Hematopoietic multipotent progenitor cell treated with erythropoietin and hydrocortisone succinate and interleukin-3 and kit ligand, for 15 days (in vitro differentiated cells): ENCODE results near the gene HARBI1.

Source experiments
- DNase-seq: peaks from one replicate; pipeline ENCODE4 v3.0.0-alpha.2; 2015; ENCODE audit warnings: low spot score

HARBI1 gene

GRCh38 chr11:46617134-46617971, at the start of gene HARBI1, which contains the start of gene ATG13:
Gene HARBI1 (minus strand): TSS chr11:46617227. CDS start chr11:46616237, 990 bp downstream.
Gene ATG13 (plus strand): TSS chr11:46617553. CDS start chr11:46644292, 26,739 bp downstream.
- DNase-seq = peak; percentile 90

DNA sequence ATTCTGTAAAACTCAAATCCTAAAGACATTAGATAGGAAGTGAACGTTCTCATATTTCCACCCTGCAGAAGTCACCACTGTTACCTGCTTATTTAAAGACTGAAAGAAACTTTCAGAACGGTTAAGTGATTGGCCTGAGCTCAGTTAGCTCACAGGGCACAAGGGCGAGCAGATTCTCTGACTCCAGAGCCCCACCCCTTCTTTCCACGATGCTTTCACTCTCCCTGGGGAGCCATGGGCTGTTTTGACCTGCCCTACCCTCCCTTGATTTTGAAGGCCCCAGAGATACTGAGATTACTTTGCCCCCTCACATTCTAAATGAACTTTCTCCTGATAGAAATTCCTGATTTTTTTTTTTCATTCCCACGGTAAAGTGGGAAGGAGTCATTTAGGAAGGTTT, 49.5 kb upstream of the HARBI1 start:
- no peak for DNase-seq

DNA sequence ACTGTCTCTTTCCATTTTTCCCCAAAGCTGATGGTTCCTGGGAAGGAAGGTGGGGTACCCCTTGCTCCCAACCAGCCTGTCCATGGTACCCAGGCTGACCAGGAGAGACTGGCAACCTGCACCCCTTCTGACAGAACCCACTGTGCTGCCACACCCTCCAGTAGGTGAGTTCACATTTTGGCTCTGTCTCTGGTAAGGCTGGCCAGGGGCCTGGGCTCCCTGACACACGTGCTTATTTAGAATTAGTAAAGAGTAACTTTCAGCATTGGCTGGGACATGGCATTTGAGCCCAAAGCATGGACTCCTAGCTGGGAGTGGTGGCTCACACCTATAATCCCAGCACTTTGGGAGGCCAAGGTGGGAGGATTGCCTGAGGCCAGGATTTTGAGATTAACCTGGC, 48.3 kb upstream of the HARBI1 start:
- no peak for DNase-seq

DNA sequence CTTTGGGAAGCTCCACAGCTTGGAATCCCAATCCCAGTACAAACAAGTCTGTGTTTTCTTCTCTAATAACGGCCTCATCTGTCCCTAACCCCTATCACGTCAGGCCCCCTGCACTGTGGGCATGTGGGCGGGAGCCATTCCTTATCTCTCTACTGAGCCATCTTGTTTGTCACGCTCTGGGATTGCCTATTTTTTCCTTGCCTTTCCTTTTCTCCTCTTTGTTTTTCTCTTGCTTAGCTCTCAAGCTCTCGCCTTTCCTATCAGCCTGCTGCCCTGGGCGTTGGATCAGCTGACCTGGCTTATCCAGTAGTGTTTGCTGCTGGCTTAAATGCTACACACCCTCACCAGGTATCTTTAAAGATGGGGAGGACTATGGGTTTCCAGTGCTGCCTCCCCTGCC, 47.6 kb upstream of the HARBI1 start:
- DNase-seq = peak; percentile 16

- no peak for DNase-seq
These were observed 46.4 kb upstream of the HARBI1 start for GRCh38 chr11:46663277-46663940.

- peak; percentile 14 for DNase-seq
These were observed 45.3 kb upstream of the HARBI1 start for GRCh38 chr11:46662366-46662765.

DNA sequence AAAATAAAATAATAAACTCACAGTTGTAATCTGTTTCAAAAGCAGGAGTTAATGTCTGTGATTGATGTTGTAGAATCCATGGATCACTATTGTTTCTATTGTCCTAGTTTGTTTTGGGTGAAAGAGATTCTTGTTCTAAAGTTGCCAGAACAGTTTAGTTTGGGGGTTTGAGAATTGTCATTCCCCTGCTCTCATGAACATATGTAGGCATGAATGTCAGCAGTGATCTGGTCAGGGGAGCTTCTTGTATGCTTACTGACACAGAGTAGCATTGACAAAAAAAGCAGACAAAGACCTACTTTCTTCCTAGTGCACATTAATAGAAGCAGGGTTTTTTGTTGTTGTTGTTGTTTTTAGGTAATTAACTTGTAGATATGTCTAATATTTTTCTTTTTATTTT, 44.8 kb upstream of the HARBI1 start:
- DNase-seq = no peak

DNA sequence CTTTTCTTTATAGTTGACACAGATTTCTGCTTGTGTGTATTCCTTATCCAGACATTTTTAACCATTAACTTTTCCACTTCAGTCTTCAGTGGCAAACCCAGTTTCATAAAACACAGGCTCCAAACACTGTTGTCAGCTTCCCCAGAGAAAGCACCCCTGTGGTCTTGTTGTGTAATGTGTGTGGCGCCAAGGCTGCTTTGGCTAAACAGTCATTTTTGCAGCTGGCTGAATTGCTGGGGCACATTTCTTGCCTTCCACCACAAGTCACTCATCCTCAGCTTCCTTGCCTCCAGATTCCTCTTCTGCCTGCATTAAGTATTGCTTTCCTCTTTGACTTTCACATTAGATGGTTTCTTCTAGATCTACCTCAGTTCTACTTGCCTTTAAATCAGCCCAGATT, 42.9 kb upstream of the HARBI1 start:
- no peak for DNase-seq

- DNase-seq = no peak
These were observed 41.2 kb upstream of the HARBI1 start for GRCh38 chr11:46658259-46658658.

DNA sequence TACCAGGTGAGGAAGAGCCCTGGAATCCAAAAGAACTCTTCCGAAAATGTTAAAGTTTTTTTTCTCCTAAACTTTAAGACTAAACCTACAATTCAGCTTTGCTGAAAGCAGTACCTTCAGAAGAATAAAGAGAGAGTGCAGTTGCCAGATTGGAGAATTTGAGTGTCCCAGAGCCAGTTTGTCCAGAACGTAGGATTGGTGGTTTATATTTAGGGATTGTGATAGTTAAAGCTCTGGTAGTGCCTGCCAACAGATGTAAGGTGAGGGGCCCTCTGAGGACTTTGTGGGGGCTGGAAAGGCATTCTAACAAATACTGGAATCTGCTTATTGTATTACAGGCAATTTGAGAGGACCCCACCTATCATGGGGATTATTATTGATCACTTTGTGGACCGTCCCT, 40.2 kb upstream of the HARBI1 start:
- no peak for DNase-seq

DNA sequence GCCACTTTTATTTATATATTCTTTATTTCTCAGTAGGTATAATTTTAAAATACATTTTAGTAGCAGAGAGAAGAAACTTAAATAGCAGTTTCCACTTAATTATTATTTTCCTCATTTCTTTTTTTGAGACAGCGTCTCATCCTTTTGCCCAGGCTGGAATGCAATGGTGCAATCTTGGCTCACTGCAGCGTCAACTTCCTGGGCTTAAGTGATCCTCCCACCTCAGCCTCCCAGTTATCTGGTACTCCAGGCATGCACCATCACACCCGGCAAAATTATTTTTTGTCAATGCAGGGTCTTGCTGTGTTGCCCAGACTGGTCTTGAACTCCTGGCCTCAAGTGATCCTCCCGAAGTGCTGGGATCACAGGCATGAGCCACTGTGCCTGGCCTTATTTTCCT, 38.6 kb upstream of the HARBI1 start:
- no peak for DNase-seq

DNA sequence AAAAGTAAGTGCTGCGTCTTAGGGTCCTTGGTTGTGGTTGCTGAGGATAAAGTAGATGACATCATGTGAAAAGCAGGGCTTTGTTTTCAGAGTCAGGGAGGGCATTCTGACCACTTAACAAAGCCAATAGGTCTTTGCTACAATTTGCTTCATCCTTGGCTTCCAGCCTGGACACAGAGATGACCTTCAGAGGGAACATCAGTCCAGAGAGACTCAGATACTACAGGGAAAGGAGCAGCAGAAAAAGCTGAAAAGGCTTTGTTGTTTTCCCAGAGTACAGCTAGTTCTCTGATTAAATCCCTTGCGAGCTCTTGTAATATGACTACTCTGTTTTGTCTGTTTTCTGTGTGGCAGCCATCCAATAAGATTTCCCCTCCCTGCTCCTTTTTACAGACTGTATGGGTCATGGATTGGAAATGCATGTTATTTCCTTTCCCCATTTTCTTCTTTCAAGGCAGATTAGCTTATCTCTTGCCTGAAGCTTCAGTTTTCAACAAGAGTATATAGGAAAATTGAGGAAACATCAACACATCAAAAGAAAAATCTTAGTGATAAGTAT, 32.2 kb upstream of the HARBI1 start:
- DNase-seq = no peak

DNA sequence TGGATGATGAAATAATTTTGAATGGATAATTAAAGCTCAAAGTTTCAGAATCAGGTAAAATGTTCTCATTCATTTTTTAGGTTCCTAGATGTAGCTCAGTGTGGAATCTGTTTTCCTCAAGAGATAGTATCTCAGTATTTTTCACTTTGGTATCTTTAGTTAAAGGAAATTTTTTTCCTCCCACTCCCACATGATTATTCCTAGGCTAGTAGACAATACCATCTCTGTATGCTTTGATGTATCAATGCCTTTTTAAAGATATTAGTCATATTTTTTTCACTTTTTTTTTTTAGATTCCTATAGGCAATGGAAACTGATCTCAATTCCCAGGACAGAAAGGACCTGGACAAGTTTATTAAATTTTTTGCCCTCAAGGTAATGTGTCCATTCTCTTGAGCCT, 27.0 kb upstream of the HARBI1 start:
- DNase-seq = no peak

DNA sequence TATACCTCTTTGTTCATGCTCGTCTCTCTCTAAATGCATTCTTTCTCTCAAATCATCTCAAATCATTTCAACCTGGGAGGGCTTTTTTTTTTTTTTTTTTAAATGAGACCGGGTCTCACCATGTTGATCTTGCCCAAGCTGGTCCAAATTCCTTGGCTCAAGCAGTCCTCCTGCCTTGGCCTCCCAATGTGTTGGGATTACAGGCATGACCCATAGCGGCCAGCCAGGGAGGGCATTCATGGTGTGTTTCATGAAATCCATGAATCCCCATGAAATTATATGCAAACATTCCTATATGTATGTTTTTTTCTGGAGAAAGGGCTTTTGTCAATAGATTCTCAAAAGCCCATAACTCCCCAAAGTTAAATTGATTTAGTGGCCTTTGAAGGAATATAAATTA, 26.5 kb upstream of the HARBI1 start:
- no peak for DNase-seq

DNA sequence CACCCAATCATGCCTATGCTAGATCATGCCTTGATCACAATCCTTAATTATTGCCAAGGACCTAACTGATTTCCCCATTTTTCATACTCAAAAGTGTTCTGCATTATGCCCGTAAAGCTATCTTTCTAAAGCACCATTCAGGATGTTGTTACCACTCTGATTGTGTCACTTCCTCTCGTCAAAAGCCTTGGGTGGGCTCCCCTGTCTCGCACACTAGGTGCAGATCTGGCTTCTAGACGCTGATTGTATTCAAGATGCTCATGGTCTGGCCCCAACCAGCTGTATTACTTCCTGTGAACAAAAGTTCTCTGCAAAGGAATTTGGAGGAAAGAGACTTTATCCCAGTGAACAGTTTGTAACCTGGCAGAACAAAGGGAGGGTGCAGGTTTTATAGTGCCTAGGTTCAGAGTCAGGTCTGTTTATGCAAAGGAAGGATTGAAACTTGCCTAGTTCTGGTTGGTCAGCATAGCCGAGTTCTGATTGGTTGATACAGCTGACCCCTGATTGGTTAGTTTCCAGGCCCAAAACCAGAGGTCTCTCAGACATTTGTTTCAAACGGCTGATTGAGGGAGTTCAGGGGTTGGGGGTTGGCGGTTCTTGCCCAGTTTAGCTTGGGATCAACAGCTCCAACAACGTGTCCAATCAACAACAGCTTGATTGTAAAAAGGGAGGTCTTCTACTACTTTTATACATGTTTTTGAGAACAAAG, 25.8 kb upstream of the HARBI1 start:
- DNase-seq = no peak

DNA sequence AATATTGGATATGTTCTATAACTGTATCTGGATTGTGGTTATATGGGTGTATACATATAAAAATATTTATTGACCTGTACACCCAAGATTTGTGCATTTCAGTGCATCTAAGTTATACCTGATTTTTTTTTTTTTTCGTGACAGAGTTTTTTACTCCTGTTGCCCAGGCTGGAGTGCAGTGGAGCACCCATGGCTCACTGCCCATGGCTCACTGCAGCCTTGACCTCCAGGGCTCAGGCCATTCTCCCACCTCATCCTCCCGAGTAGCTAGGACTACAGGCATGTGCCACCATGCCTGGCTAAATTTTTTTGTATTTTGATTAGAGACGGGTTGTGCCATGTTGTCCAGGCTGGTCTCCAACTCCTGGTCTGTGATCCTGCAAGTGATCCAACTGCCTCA, 24.6 kb upstream of the HARBI1 start:
- no peak for DNase-seq

- no peak for DNase-seq
These were observed 23.2 kb upstream of the HARBI1 start for GRCh38 chr11:46640036-46640788.

DNA sequence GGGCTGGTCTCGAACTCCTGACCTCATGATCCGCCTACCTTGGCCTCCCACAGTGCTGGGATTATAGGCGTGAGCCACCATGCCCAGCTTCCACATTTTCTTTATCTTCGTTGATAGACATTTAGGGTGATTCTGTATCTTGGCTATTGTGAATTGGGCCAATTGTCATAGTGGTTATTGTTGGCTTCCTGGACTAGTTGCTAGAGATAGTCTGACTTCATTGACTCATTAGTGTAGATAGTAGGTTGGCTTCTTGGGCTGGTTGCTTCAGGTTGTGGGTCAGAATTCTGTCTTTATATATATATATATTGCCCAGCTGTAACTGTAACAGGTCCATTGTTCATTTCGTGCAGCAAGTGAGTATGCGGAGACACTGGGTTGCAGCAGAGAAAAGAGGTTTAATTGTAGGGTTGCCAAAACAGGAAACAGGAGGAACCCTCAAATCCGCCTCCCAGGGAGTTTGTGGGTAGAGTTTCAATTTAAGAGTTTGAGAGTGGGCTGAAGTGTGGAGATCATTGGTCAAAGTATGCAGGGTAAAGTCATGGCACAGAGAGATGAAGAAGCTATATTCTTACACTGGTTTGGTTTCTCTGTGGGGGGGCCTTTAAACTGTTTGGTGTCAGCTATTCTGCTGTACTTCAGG, 22.3 kb upstream of the HARBI1 start:
- DNase-seq = no peak

- no peak for DNase-seq
These were observed 20.5 kb upstream of the HARBI1 start for GRCh38 chr11:46637546-46637945.

GRCh38 chr11:46635557-46636139, 18.6 kb upstream of the HARBI1 start:
- DNase-seq = no peak
